GM12875 (cell line): ENCODE data around the gene FGFR3.

Experiments used
- H3K4me3 ChIP-seq: one replicate; pipeline ENCODE4 v1.5.1; 2011; ENCODE audit warnings: low read depth, low read length, control low read depth
- TF ChIP-seq, protein P1 (sequence below): IDR thresholded peaks from 2 replicates; pipeline ENCODE4 v1.5.1; 2011; ENCODE audit warnings: low read depth, mild to moderate bottlenecking, control low read depth, inconsistent platforms, low read length, moderate library complexity, borderline replicate concordance; ENCODE audit not compliant: insufficient read depth

Gene FGFR3

DNA sequence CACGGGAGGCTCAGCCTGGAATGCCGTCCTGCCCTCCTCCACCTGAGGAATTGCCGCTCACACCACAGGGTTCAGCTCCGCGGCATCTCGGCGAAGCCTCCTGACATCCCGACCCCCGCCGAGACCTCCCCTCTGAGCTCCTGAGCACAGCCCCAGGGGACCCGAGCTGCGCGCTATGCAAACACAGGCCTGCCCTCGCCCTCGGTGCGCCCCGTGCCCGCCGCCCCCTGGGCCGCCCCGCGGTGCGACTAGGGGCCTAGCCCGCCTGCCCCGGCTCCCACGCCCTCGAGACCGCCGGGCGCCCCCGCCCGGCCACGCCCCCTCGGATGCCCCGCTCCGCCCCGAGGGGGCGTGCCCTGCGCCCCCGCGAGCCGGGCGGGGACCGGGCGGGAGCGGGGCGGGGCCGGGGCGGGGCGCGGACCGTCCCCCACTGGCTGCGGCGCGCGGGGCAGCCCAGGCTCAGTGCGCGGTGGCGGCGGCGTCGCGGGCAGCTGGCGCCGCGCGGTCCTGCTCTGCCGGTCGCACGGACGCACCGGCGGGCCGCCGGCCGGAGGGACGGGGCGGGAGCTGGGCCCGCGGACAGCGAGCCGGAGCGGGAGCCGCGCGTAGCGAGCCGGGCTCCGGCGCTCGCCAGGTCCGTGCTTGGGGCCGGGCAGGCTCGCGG is at the start of gene FGFR3:
Gene FGFR3 (plus strand): TSS at position 462 of the 664 bp plus-strand sequence. CDS start 642 bp downstream, outside the sequence.
- TF ChIP-seq, protein P1, sequence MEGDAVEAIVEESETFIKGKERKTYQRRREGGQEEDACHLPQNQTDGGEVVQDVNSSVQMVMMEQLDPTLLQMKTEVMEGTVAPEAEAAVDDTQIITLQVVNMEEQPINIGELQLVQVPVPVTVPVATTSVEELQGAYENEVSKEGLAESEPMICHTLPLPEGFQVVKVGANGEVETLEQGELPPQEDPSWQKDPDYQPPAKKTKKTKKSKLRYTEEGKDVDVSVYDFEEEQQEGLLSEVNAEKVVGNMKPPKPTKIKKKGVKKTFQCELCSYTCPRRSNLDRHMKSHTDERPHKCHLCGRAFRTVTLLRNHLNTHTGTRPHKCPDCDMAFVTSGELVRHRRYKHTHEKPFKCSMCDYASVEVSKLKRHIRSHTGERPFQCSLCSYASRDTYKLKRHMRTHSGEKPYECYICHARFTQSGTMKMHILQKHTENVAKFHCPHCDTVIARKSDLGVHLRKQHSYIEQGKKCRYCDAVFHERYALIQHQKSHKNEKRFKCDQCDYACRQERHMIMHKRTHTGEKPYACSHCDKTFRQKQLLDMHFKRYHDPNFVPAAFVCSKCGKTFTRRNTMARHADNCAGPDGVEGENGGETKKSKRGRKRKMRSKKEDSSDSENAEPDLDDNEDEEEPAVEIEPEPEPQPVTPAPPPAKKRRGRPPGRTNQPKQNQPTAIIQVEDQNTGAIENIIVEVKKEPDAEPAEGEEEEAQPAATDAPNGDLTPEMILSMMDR = no peak
- no peak within 1 kb of the TSS for H3K4me3 ChIP-seq

DNA sequence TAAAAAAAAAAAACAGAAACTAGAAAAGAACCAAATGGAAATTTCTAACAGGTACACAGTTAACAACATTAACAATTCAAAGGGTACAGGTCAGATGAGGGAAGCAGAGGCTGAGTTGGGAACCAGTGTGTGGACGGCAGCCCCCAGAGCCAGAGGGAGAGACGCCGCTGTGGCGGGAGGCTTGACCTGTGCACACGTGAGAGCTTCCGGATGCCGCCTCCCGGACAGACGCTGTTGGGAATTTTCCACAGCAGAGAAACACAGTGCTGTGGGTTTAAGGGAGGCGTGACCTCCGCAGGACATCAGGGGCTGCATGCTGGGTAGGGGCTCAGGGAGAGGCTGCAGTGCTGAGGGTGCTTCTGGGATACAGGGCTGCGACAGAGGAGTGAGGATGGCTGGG is 49.5 kb upstream of the FGFR3 start:
- TF ChIP-seq, protein P1 = no peak
- no peak overlapping the region for H3K4me3 ChIP-seq

DNA sequence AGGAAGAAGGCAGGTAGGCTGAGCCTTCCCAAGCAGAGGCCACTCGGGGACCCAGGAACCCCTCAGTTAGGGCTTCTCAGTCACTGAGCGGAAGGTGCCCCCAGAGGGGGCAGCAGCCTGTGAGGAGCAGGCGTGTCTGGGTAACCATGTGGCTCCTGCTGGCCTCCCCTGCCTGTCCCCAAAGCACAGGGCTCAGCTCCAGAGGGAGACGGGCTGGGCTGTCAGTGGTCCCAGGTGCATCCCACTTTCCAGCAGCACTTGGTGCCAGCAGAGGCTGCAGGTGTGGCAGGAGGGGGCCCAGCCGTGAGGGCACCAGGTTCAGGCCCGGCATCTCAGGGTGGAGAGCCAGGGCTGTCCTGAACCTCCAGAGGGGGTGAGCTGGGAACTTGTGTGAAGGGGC is 49.1 kb upstream of the FGFR3 start:
- TF ChIP-seq, protein P1 = no peak
- H3K4me3 ChIP-seq = no peak overlapping the region

DNA sequence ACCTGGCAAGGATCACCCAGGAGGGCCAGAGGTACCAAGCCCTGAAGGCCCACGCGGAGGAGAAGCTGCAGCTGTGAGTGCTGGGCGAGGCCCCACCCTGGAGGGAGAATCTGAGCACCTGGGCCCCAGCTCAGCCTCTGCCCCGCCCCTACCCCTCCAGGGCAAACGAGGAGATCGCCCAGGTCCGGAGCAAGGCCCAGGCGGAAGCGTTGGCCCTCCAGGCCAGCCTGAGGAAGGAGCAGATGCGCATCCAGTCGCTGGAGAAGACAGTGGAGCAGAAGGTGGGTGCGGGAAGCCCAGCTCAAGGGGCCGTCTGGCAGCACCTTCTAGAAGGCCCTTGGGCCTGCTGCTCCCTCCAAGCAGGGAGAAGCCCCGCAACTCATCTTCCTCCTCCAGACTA is 48.5 kb upstream of the FGFR3 start:
- no peak overlapping the region for H3K4me3 ChIP-seq
- TF ChIP-seq, protein P1 = no peak

DNA sequence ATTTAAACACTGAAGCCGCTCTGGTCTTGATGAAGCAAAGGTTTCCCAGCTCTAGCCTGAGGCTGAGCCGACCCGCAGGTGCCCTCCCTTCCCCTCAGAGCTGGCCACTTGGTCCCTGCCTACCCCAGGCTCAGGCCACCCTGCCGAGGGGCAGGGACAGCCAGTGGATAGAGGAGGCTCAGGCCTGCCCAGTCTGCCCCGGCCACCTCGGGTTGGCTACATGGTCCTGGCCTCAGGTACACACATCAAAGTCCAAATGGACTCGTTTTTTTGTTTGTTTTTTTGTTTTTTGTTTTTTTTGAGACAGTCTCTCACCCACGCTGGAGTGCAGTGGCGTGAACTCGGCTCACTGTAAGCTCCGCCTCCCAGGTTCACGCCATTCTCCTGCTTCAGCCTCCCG is 47.9 kb upstream of the FGFR3 start:
- H3K4me3 ChIP-seq = no peak overlapping the region
- TF ChIP-seq, protein P1 = no peak

DNA sequence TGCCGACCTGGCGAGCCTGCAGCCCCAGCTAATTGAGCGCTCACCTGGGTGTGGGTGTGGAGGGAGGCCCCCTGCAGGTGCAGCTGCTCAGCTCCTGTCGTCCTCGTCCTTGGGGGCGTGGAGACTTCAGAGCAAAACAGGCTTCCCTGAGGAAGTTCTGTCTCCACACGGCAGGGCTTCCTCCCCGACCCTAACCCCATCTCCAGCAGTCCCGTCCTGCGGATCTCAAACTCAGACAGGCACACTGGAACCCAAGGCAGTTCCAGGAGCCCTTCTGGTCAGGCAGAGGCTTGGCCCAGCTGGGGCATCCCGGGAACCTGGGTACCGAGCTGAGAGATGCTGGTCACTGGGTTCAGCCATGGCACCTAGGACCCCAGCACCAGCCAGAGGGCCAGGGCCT is 47.4 kb upstream of the FGFR3 start:
- no peak overlapping the region for H3K4me3 ChIP-seq
- TF ChIP-seq, protein P1 = no peak

DNA sequence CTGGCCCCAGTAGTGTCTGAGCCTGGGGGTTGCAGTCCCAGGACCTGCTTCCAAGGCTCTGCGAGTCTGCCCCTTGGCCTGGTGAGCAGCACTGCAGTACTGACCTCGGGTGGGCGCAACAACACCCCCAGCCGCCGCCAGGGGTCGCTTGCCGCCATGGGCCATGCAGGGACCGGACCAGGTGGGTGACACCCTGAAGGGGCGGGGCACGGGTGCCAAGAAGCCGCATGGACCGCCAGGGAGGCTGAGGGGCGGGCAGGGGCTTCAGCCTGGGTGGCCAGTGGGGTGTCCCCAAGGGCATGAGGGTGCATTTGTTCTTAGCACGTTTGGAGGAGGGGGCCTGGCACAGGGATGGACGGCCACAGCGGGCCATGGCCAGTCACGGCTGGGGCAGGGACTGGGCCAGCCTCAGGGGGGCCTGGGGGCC is 46.8 kb upstream of the FGFR3 start:
- TF ChIP-seq, protein P1 = peak; percentile 90
- H3K4me3 ChIP-seq = no peak overlapping the region
